Right lobe of liver (tissue), 4 donors: ENCODE results near the gene C19orf85.

Experiments
- POLR2A ChIP-seq: fragments of 450-650 bp; IDR thresholded peaks from one replicate; pipeline ENCODE4 v1.6.1; 2017; ENCODE audit warnings: antibody characterized with exemption, mild to moderate bottlenecking
- TF ChIP-seq, protein P1 (sequence below), 4 donors: fragments of 200-600 bp in 3 of 4; fragments of 450-650 bp in 1 of 4; IDR thresholded peaks; one replicate each; pipeline versions ENCODE4 v1.5.1 to v1.8.0; 2016 to 2022; ENCODE audit warnings: antibody characterized with exemption in 4 of 4, mild to moderate bottlenecking in 2 of 4
- donor health status: DM: no; HTN: no; CAD: no.
- donor health status: DM: no; HTN: no; CAD: no.
- donor health status: DM: no; HTN: yes; CAD: no.

DNA sequence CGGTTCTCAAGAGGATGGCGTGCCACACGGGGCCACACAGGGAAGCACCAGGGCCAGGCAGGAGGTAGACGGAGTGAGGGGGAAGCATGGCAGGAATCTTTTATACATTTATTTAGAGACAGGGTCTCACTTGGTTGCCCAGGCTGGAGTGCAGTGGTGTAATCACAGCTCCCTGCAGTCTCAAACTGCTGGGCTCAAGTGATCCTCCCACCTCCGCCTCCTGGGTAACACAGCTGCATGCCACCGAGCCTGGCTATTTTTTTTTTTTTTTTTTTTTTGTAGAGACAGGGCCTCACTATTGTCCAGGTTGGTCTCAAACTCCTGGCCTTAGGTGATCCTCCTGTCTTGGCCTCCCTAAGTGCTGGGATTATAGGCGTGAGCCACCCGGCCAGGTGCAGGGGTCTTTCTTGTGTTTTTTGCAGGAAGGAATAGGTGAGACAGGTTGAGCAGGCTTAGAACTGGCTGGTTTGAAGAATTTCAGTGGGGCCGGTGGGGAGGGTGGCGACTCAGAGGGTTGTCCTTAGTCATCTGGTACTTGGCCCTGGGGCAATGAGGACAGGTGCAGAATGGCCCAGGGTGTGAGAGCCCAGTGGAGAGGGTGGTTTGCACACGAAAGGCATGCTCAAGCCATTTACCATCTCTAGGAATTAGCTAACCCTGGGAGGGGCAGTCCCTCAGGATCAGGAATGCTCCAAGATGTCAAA lies 31.2 kb upstream of the C19orf85 start:
- TF ChIP-seq, protein P1, sequence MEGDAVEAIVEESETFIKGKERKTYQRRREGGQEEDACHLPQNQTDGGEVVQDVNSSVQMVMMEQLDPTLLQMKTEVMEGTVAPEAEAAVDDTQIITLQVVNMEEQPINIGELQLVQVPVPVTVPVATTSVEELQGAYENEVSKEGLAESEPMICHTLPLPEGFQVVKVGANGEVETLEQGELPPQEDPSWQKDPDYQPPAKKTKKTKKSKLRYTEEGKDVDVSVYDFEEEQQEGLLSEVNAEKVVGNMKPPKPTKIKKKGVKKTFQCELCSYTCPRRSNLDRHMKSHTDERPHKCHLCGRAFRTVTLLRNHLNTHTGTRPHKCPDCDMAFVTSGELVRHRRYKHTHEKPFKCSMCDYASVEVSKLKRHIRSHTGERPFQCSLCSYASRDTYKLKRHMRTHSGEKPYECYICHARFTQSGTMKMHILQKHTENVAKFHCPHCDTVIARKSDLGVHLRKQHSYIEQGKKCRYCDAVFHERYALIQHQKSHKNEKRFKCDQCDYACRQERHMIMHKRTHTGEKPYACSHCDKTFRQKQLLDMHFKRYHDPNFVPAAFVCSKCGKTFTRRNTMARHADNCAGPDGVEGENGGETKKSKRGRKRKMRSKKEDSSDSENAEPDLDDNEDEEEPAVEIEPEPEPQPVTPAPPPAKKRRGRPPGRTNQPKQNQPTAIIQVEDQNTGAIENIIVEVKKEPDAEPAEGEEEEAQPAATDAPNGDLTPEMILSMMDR (IDR thresholded peaks at IDR 0.05), result no peak
- no peak for TF ChIP-seq POLR2A
